ENCODE data around the gene PTCRA.

The PTCRA gene

DNA sequence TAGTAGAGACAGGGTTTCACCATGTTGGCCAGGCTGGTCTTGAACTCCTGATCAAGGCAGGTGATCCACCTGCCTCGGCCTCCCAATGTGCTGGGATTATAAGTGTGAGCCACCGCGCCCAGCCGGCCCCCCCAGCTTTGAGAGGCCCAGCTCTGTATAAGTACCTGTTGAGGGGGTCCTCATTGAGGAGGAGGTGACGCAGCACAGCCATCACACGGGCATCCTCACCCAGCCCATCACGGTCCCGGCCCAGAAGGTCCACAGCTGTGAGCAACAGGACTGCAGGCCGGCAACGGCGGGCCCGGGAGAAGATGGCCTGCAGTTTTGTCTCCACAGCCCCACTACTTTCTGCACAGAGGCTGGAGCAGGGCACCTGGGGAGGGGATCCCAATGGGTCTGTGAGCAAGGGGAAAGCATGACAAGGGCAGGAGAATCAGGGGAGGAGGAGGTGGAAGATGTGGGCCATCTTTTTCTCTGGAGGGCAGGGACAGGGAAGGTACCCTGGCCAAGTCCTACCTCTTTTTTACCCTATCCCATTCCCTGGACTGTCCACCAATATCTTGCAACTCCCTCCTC, 52.4 kb downstream of the PTCRA start:
- H3K4me3 ChIP-seq (ENCODE audit: low read depth, low read length), result no peak overlapping the region
- no peak for TF ChIP-seq CTCF (IDR thresholded peaks at IDR 0.05; ENCODE audit: low read depth, low read length, missing control alignments)
- no peak for DNase-seq (ENCODE audit: low read depth)

DNA sequence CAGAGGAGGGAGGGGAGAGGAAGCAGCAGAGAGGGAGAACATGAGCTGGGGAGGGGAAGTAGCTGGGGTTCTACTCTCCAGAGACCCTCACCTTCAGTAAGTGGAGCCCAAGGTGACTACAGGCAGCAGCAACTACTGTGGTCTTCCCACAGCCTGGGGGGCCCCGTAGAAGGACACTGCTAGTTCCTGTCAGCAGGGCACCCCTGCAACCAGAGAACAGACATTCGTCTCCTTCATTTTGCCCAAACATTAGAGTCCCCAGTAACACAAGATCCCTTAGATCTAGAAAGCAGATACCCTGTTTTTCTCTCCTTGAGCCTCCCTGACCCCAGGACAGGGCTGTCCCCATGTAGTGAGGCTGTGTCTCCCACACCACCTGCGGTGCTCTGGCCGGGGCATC, 52.9 kb downstream of the PTCRA start:
- H3K4me3 ChIP-seq (ENCODE audit: low read depth, low read length), result no peak overlapping the region
- no peak for TF ChIP-seq CTCF (IDR thresholded peaks at IDR 0.05; ENCODE audit: low read depth, low read length, missing control alignments)
- DNase-seq (ENCODE audit: low read depth), result no peak

DNA sequence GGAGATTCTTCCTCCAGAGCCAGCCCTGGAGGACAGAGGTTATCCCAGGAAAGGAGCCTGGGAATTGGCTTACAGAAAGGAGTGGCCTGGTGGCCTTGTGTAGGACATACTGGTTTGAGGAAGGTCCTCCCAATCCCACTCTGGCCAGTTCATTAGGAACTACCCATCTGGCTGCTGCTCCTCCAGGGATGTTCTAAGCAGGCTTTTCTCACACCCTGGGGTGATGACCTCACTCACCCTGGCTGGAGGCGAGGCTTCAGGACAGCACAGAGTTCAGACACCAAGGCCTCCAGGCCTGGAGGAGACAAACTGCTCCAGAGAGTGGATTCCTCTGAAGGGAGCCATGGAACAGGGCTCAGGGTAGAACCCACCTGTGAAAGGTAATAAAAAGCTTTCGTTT, 53.6 kb downstream of the PTCRA start:
- DNase-seq (ENCODE audit: low read depth), result no peak
- no peak overlapping the region for H3K4me3 ChIP-seq (ENCODE audit: low read depth, low read length)
- TF ChIP-seq CTCF (IDR thresholded peaks at IDR 0.05; ENCODE audit: low read depth, low read length, missing control alignments), result no peak

DNA sequence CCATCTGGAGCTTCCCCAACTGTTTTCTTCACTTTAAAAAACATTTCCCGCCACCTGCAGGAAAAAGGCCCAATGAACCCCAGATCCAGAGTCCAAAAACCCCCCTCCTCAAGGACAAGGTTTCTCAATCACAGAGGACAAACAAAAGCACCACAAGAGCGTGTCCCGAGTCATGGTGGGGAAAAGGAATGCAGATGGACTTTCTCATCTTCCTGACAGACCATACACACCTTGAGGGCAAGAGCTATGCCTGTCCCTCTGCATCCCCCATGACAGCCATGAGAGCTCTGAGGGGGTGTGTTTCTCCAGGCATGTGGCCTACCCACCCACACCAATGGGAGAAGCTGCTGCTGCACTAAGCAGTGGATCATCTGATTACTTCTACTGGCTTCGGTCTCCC, 54.1 kb downstream of the PTCRA start:
- TF ChIP-seq CTCF (IDR thresholded peaks at IDR 0.05; ENCODE audit: low read depth, low read length, missing control alignments), result no peak
- H3K4me3 ChIP-seq (ENCODE audit: low read depth, low read length), result no peak overlapping the region
- DNase-seq (ENCODE audit: low read depth), result no peak

DNA sequence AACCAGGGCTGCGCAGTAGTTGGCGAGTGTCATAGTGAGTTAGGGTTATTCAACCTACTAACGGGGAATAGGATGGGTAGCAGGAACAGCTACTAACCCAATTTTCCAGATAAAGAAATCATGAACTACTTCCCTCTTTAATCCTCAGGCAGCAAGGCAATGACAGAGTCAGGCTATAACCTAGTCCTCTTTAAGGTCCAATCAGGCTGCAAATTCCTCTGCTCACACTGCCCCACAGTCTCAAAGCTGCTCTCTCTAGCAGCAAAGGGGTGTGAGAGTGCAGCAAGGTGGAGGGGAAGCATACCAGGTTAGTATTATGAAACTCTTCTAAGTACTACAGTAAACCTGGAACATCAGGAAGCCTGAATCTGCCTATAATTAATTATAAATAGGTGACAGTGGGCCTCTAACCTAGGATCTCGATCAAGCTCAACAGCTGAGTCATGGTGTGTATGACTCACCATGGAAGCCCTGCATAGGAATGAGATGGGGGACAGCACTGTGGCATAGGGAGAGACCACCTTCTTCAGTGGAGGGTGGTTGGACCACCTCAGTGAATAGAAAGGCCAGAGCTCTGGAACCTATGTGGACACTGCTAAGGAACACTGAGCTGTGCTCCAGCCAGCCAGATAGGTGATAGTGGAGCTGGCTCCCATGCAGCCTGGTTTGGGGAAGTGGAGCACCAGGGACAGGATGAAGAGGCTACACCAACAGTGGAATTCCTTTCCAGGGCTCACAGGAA, 55.2 kb downstream of the PTCRA start:
- no peak overlapping the region for H3K4me3 ChIP-seq (ENCODE audit: low read depth, low read length)
- DNase-seq (ENCODE audit: low read depth), result no peak
- TF ChIP-seq CTCF (IDR thresholded peaks at IDR 0.05; ENCODE audit: low read depth, low read length, missing control alignments), result no peak

DNA sequence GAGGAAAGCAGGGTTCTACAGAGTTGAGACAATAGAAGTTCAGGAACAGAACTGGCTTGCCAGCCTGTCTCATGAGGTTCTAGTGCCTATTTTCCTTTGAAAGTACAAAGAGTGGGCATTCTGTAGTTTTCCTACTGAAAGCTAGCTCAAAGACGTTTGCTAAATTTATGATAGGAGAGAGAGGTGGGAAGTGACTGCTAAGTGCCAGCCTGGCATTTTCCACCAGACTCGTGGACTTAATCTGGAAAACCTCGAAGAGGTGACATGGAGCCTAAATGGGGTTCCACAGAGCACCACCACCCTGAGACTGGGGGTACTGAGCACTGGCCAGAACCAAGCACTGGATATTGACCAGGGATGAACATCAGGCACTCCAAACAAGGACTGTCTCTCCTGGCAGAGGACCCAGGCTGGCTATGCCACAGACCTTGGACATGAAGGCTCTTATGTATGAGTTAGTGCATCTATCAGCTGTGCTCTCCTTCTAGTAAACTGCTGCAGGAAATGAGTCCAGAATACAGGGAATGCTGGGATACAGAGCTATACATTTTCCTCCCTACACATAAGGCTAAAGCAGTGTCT, 56.0 kb downstream of the PTCRA start:
- TF ChIP-seq CTCF (IDR thresholded peaks at IDR 0.05; ENCODE audit: low read depth, low read length, missing control alignments), result no peak
- H3K4me3 ChIP-seq (ENCODE audit: low read depth, low read length), result no peak overlapping the region
- DNase-seq (ENCODE audit: low read depth), result no peak
